DMS79 (cell line): ENCODE measurements around the gene ARHGEF1.

Experiments used
- DNase-seq: peaks from one replicate; lab custom pipeline; 2025; lab: John Stamatoyannopoulos, UW

ARHGEF1 gene

GRCh38 chr19:41883821-41884733 lies 1.1 kb downstream of the ARHGEF1 start:
- DNase-seq = peak; percentile 93

GRCh38 chr19:41886761-41887710 lies 4.1 kb downstream of the ARHGEF1 start:
- no peak for DNase-seq

GRCh38 chr19:41887711-41888382 lies 4.9 kb downstream of the ARHGEF1 start:
- peak; percentile 76 for DNase-seq

- no peak for DNase-seq
Observed at GRCh38 chr19:41888926-41889325, 5.9 kb downstream of the ARHGEF1 start.

GRCh38 chr19:41889896-41890295 lies 6.9 kb downstream of the ARHGEF1 start:
- DNase-seq = no peak

GRCh38 chr19:41890936-41891335 lies 8.0 kb downstream of the ARHGEF1 start:
- no peak for DNase-seq

- no peak for DNase-seq
Observed at GRCh38 chr19:41892173-41892902, 9.4 kb downstream of the ARHGEF1 start.

- no peak for DNase-seq
Observed at GRCh38 chr19:41893899-41894298, 10.9 kb downstream of the ARHGEF1 start.

- DNase-seq = no peak
Observed at GRCh38 chr19:41894350-41894749, 11.4 kb downstream of the ARHGEF1 start.

GRCh38 chr19:41895745-41896580 lies 13.0 kb downstream of the ARHGEF1 start:
- no peak for DNase-seq

GRCh38 chr19:41896581-41896942 lies 13.6 kb downstream of the ARHGEF1 start:
- no peak for DNase-seq

- no peak for DNase-seq
Observed at GRCh38 chr19:41897181-41897580, 14.2 kb downstream of the ARHGEF1 start.

- no peak for DNase-seq
Observed at GRCh38 chr19:41897820-41898219, 14.8 kb downstream of the ARHGEF1 start.

GRCh38 chr19:41898235-41898634 lies 15.3 kb downstream of the ARHGEF1 start:
- DNase-seq = no peak

- no peak for DNase-seq
Observed at GRCh38 chr19:41901707-41902360, 18.9 kb downstream of the ARHGEF1 start.

GRCh38 chr19:41902594-41902993 lies 19.6 kb downstream of the ARHGEF1 start:
- no peak for DNase-seq

GRCh38 chr19:41903193-41903953 lies 20.4 kb downstream of the ARHGEF1 start:
- peak; percentile 28 for DNase-seq

- DNase-seq = peak; percentile 98
Observed at GRCh38 chr19:41904118-41904870, 21.3 kb downstream of the ARHGEF1 start.
